Neural cell (in vitro differentiated cells): ENCODE data around the gene MYO10.

Experiments used
- CTCF ChIP-seq: fragments of 450-650 bp; IDR thresholded peaks from 2 replicates; pipeline ENCODE4 v1.5.1; 2014; ENCODE audit warnings: antibody characterized with exemption, mild to moderate bottlenecking, moderate library complexity; ENCODE audit not compliant: poor library complexity, severe bottlenecking
- EP300 ChIP-seq: fragments of 450-650 bp; conservative IDR thresholded peaks from 2 replicates; pipeline ENCODE4 v1.6.1; 2014; ENCODE audit warnings: antibody characterized with exemption, mild to moderate bottlenecking, moderate library complexity; ENCODE audit not compliant: poor library complexity, severe bottlenecking
- EZH2 ChIP-seq: fragments of 200-600, 300-800 bp; shearing (Covaris generic), sonication (generic); IDR thresholded peaks from 2 replicates; pipeline ENCODE4 v1.6.1; 2014; ENCODE audit warnings: antibody characterized with exemption, low read length, borderline replicate concordance, mild to moderate bottlenecking; ENCODE audit not compliant: insufficient read depth, poor library complexity, severe bottlenecking
- MXI1 ChIP-seq: fragments of 450-650 bp; conservative IDR thresholded peaks from 2 replicates; pipeline ENCODE4 v1.6.1; 2014; ENCODE audit warnings: antibody characterized with exemption, mild to moderate bottlenecking; ENCODE audit not compliant: poor library complexity, severe bottlenecking
- POLR2AphosphoS5 ChIP-seq: IDR thresholded peaks from 2 replicates; pipeline ENCODE4 v1.6.1; 2012
- RAD21 ChIP-seq: fragments of 450-650 bp; conservative IDR thresholded peaks from 2 replicates; pipeline ENCODE4 v1.6.1; 2014; ENCODE audit warnings: antibody characterized with exemption, mild to moderate bottlenecking, moderate library complexity
- REST ChIP-seq: IDR thresholded peaks from 2 replicates; pipeline ENCODE4 v1.6.1; 2012; ENCODE audit warnings: borderline replicate concordance
- TAF1 ChIP-seq: IDR thresholded peaks from 2 replicates; pipeline ENCODE4 v1.6.1; 2012; ENCODE audit warnings: low read depth

GRCh38 chr5:16933337-16933736 lies 2.8 kb downstream of the MYO10 start:
- TF ChIP-seq CTCF (no peak), TAF1 (no peak), POLR2AphosphoS5 (no peak), EZH2 (no peak), RAD21 (no peak), MXI1 (no peak), REST (no peak), EP300 (no peak)
